ENCODE results near the gene MEGF11. TPM values are rescaled to one million over a fixed set of nuclear protein-coding genes. Genes with fewer than 3 reads are reported as not detected.

The MEGF11 gene
- total and polyA plus RNA-seq, 4 donors: 0.16 to 1.5 (median 0.50) TPM

- Histone ChIP-seq H3K9me3 (ENCODE audit: control insufficient read depth in 4 of 4, insufficient read depth in 3 of 4, low read length in 3 of 4) (peaks cover 0 to 5% (median 0%) of the 10 kb centered on the region in 4 donors), H3K4me3 (no peak overlapping the region), H3K4me1 (ENCODE audit: control insufficient read depth in 5 of 5, insufficient read depth in 5 of 5, low read length in 5 of 5) (peaks cover 0 to 22% (median 0%) of the 10 kb centered on the region in 5 donors), H3K27me3 (ENCODE audit: control insufficient read depth in 3 of 3, insufficient read depth in 3 of 3, low read length in 2 of 3) (no peaks in the 10 kb centered on the region), H3K36me3 (ENCODE audit: control insufficient read depth in 4 of 4, insufficient read depth in 4 of 4, low read length in 4 of 4) (no peaks in the 10 kb centered on the region), H3K9ac (ENCODE audit: insufficient read depth in 1 of 2, low read length in 2 of 2) (no peak overlapping the region), H3K27ac (ENCODE audit: low read depth in 1 of 2, low read length in 1 of 2) (peak overlapping the region in 1 of 2 donors; percentile 66)
- DNase-seq (peak in 1 of 3 donors; percentile 55), ATAC-seq (ENCODE audit: insufficient read depth, low FRiP score) (no peak)
- WGBS, 2 donors: 76 to 89% methylated on average over 5 of the region's 5 CpGs
- no peak for TF ChIP-seq CTCF (IDR thresholded peaks at IDR 0.05; ENCODE audit: control extremely low read depth, extremely low read depth)
Observed at GRCh38 chr15:66089509-66089908, 164.0 kb downstream of the MEGF11 start.

- 67 to 76% methylated on average over 7 of the region's 7 CpGs for WGBS, 2 donors
- Histone ChIP-seq H3K36me3 (ENCODE audit: control insufficient read depth in 4 of 4, insufficient read depth in 4 of 4, low read length in 4 of 4) (no peaks in the 10 kb centered on the region), H3K27ac (ENCODE audit: low read depth in 1 of 2, low read length in 1 of 2) (peak overlapping the region in 1 of 2 donors; percentile 66), H3K9ac (ENCODE audit: insufficient read depth in 1 of 2, low read length in 2 of 2) (no peak overlapping the region), H3K4me3 (no peak overlapping the region), H3K27me3 (ENCODE audit: control insufficient read depth in 3 of 3, insufficient read depth in 3 of 3, low read length in 2 of 3) (no peaks in the 10 kb centered on the region), H3K4me1 (ENCODE audit: control insufficient read depth in 5 of 5, insufficient read depth in 5 of 5, low read length in 5 of 5) (peaks cover 0 to 22% (median 0%) of the 10 kb centered on the region in 5 donors), H3K9me3 (ENCODE audit: control insufficient read depth in 4 of 4, insufficient read depth in 3 of 4, low read length in 3 of 4) (peaks cover 0 to 8% (median 0%) of the 10 kb centered on the region in 4 donors)
- no peak for TF ChIP-seq CTCF (IDR thresholded peaks at IDR 0.05; ENCODE audit: control extremely low read depth, extremely low read depth)
- no peak for ATAC-seq (ENCODE audit: insufficient read depth, low FRiP score)
- peak; percentile 69 to 74 (median 69) for DNase-seq
Observed at GRCh38 chr15:66089049-66089448, 164.5 kb downstream of the MEGF11 start.

GRCh38 chr15:66085128-66085527 lies 168.4 kb downstream of the MEGF11 start:
- 75 to 80% methylated on average over 6 of the region's 6 CpGs for WGBS, 2 donors
- no peak for ATAC-seq (ENCODE audit: insufficient read depth, low FRiP score)
- no peak for TF ChIP-seq CTCF (IDR thresholded peaks at IDR 0.05; ENCODE audit: control extremely low read depth, extremely low read depth)

GRCh38 chr15:66084704-66085103 lies 168.8 kb downstream of the MEGF11 start:
- ATAC-seq (ENCODE audit: insufficient read depth, low FRiP score): no peak
- DNase-seq: no peak
- TF ChIP-seq CTCF (IDR thresholded peaks at IDR 0.05; ENCODE audit: control extremely low read depth, extremely low read depth): no peak
- no peak overlapping the region for H3K27ac ChIP-seq (ENCODE audit: low read depth in 1 of 2, low read length in 1 of 2)
- peaks cover 0 to 8% (median 0%) of the 10 kb centered on the region in 4 donors for H3K9me3 ChIP-seq (ENCODE audit: control insufficient read depth in 4 of 4, insufficient read depth in 3 of 4, low read length in 3 of 4)
- H3K9ac ChIP-seq (ENCODE audit: insufficient read depth in 1 of 2, low read length in 2 of 2): no peak overlapping the region
- no peak overlapping the region for H3K4me3 ChIP-seq
- no peaks in the 10 kb centered on the region for H3K36me3 ChIP-seq (ENCODE audit: control insufficient read depth in 4 of 4, insufficient read depth in 4 of 4, low read length in 4 of 4)
- H3K27me3 ChIP-seq (ENCODE audit: control insufficient read depth in 3 of 3, insufficient read depth in 3 of 3, low read length in 2 of 3): no peaks in the 10 kb centered on the region
- 92 to 93% methylated on average over 10 of the region's 10 CpGs for WGBS, 2 donors
- peaks cover 0 to 20% (median 0%) of the 10 kb centered on the region in 5 donors for H3K4me1 ChIP-seq (ENCODE audit: control insufficient read depth in 5 of 5, insufficient read depth in 5 of 5, low read length in 5 of 5)

More at GRCh38 chr15:66085128-66085527, 168.4 kb downstream of the MEGF11 start:
- H3K4me3 ChIP-seq: no peak overlapping the region
- peaks cover 0 to 24% (median 0%) of the 10 kb centered on the region in 5 donors for H3K4me1 ChIP-seq (ENCODE audit: control insufficient read depth in 5 of 5, insufficient read depth in 5 of 5, low read length in 5 of 5)
- no peak overlapping the region for H3K27ac ChIP-seq (ENCODE audit: low read depth in 1 of 2, low read length in 1 of 2)
- H3K36me3 ChIP-seq (ENCODE audit: control insufficient read depth in 4 of 4, insufficient read depth in 4 of 4, low read length in 4 of 4): no peaks in the 10 kb centered on the region
- no peaks in the 10 kb centered on the region for H3K27me3 ChIP-seq (ENCODE audit: control insufficient read depth in 3 of 3, insufficient read depth in 3 of 3, low read length in 2 of 3)
- peaks cover 0 to 8% (median 0%) of the 10 kb centered on the region in 4 donors for H3K9me3 ChIP-seq (ENCODE audit: control insufficient read depth in 4 of 4, insufficient read depth in 3 of 4, low read length in 3 of 4)
- H3K9ac ChIP-seq (ENCODE audit: insufficient read depth in 1 of 2, low read length in 2 of 2): no peak overlapping the region
- DNase-seq: no peak
